C4-2B (cell line): Measurements from ENCODE around the gene ZNF350.

ENCODE experiments used
- CTCF ChIP-seq: fragments of 450-650 bp; conservative IDR thresholded peaks from 2 replicates; pipeline ENCODE4 v1.5.1; 2017; ENCODE audit warnings: mild to moderate bottlenecking
- ZFX ChIP-seq: fragments of 450-650 bp; IDR thresholded peaks from 2 replicates; pipeline ENCODE4 v1.6.1; 2017

- TF ChIP-seq CTCF (no peak), ZFX (no peak)
These were observed 15.9 kb downstream of the ZNF350 start for GRCh38 chr19:51970718-51971117.
